GM06990 (cell line): Measurements from ENCODE around the gene PRKCA.

ENCODE experiments used
- DNase-seq: peaks from one replicate; pipeline ENCODE4 v3.0.0-alpha.2; 2011; ENCODE audit not compliant: insufficient read length; ENCODE audit errors: extremely low read depth
- H3K27me3 ChIP-seq: replicated peaks from 2 replicates; pipeline ENCODE4 v1.6.0; 2011; ENCODE audit warnings: low read length; ENCODE audit not compliant: control insufficient read depth, insufficient read depth
- H3K36me3 ChIP-seq: 2 replicates; pipeline ENCODE4 v1.5.1; 2011; ENCODE audit warnings: low read length; ENCODE audit not compliant: control insufficient read depth, insufficient read depth
- H3K4me3 ChIP-seq: replicated peaks from 2 replicates; pipeline ENCODE4 v1.5.1; 2011; ENCODE audit warnings: low read depth, mild to moderate bottlenecking, control low read depth, low read length
- CTCF ChIP-seq: IDR thresholded peaks from 2 replicates; pipeline ENCODE4 v1.5.1; 2011; ENCODE audit warnings: low read length, control low read depth, mild to moderate bottlenecking, inconsistent platforms; ENCODE audit not compliant: insufficient read depth, poor library complexity, severe bottlenecking

Gene PRKCA

GRCh38 chr17:66444031-66444430 lies 141.6 kb downstream of the PRKCA start:
- Histone ChIP-seq H3K27me3 (no peaks in the 10 kb centered on the region), H3K36me3 (no peaks in the 10 kb centered on the region), H3K4me3 (no peak overlapping the region)
- no peak for TF ChIP-seq CTCF
- no peak for DNase-seq

- no peaks in the 10 kb centered on the region for H3K36me3 ChIP-seq
These were observed 142.8 kb downstream of the PRKCA start for GRCh38 chr17:66445229-66445628.

GRCh38 chr17:66446419-66446818 lies 144.0 kb downstream of the PRKCA start:
- H3K27me3 ChIP-seq, result no peaks in the 10 kb centered on the region; the same call in 1 of the 2 replicates
- no peak for DNase-seq
- no peak for TF ChIP-seq CTCF
- H3K36me3 ChIP-seq, result no peaks in the 10 kb centered on the region
- H3K4me3 ChIP-seq, result no peak overlapping the region

More at GRCh38 chr17:66445229-66445628, 142.8 kb downstream of the PRKCA start:
- no peaks in the 10 kb centered on the region; the same call in 1 of the 2 replicates for H3K27me3 ChIP-seq
- no peak overlapping the region for H3K4me3 ChIP-seq
- TF ChIP-seq CTCF, result no peak
- DNase-seq, result no peak

- Histone ChIP-seq H3K36me3 (no peaks in the 10 kb centered on the region), H3K4me3 (no peak overlapping the region), H3K27me3 (no peaks in the 10 kb centered on the region; the same call in 1 of the 2 replicates)
- no peak for TF ChIP-seq CTCF
- DNase-seq, result no peak
These were observed 144.7 kb downstream of the PRKCA start for GRCh38 chr17:66447159-66447558.

GRCh38 chr17:66448026-66448639 lies 145.7 kb downstream of the PRKCA start:
- DNase-seq, result no peak
- no peak for TF ChIP-seq CTCF
- no peaks in the 10 kb centered on the region; the same call in 1 of the 2 replicates for H3K27me3 ChIP-seq
- no peak overlapping the region for H3K4me3 ChIP-seq
- H3K36me3 ChIP-seq, result no peaks in the 10 kb centered on the region
